AG04449 (cell line): Measurements from ENCODE around the gene ANKS3.

Experiments used
- CTCF ChIA-PET: fragments of 350-600 bp; formaldehyde crosslinking; extraction: SDS; loops from one replicate; lab custom pipeline; 2021; ENCODE audit warnings: antibody characterized with exemption; lab: Yijun Ruan, JAX
- POLR2A ChIA-PET: fragments of 400-600, 350-600 bp; formaldehyde crosslinking; extraction: SDS; loops from one replicate; lab custom pipeline; 2020; ENCODE audit warnings: antibody characterized with exemption, inconsistent platforms; lab: Yijun Ruan, JAX
- DNase-seq: peaks from one replicate; pipeline ENCODE4 v3.0.0-alpha.2; 2010; ENCODE audit warnings: low read depth, low spot score
- H3K4me3 ChIP-seq: 2 replicates; pipeline ENCODE4 v1.5.1; 2011; ENCODE audit warnings: low read depth, mild to moderate bottlenecking, control low read depth, low read length
- CTCF ChIP-seq: IDR thresholded peaks from one replicate; pipeline ENCODE4 v1.5.1; 2011; ENCODE audit warnings: mild to moderate bottlenecking, moderate library complexity, low read length, control low read depth, inconsistent platforms; ENCODE audit not compliant: insufficient read depth; ENCODE audit errors: missing control alignments

The ANKS3 gene

GRCh38 chr16:4776141-4776705 lies 42.2 kb upstream of the ANKS3 start:
- ChIA-PET CTCF (no interaction called here), POLR2A (no interaction called here)
- DNase-seq: no peak
- no peak for TF ChIP-seq CTCF
- H3K4me3 ChIP-seq: no peak overlapping the region

GRCh38 chr16:4775005-4775404 lies 40.9 kb upstream of the ANKS3 start:
- CTCF ChIA-PET: no interaction called here
- POLR2A ChIA-PET: no interaction called here
- H3K4me3 ChIP-seq: no peak overlapping the region
- no peak for TF ChIP-seq CTCF
- no peak for DNase-seq

GRCh38 chr16:4772351-4772750 lies 38.3 kb upstream of the ANKS3 start:
- POLR2A ChIA-PET: interaction anchor here (0.7 kb wide), 1 partner anchor 94 kb away, joined by 4 read pairs; no protein-coding TSS in a partner anchor
- no peak for TF ChIP-seq CTCF
- no peak for DNase-seq
- no peak overlapping the region for H3K4me3 ChIP-seq
- CTCF ChIA-PET: no interaction called here

GRCh38 chr16:4771646-4772045 lies 37.6 kb upstream of the ANKS3 start:
- DNase-seq: no peak
- TF ChIP-seq CTCF: no peak
- CTCF ChIA-PET: no interaction called here
- POLR2A ChIA-PET: no interaction called here
- no peak overlapping the region for H3K4me3 ChIP-seq

- DNase-seq: no peak
- CTCF ChIA-PET: interaction anchor here (2.1 kb wide), 1 partner anchor 186 kb away, joined by 7 read pairs; no protein-coding TSS in a partner anchor
- TF ChIP-seq CTCF: no peak
- no peak overlapping the region for H3K4me3 ChIP-seq
- POLR2A ChIA-PET: interaction anchor here (1.4 kb wide), 1 partner anchor 35 kb away, joined by 8 read pairs; the partner anchor contains the start of genes ANKS3 and DNAAF8
Observed at GRCh38 chr16:4769306-4769638, 35.2 kb upstream of the ANKS3 start.

- H3K4me3 ChIP-seq: peak overlapping the region; percentile 64
- TF ChIP-seq CTCF: no peak
- CTCF ChIA-PET: interaction anchor here (2.1 kb wide), 1 partner anchor 187 kb away, joined by 7 read pairs; no protein-coding TSS in a partner anchor
Observed at GRCh38 chr16:4768549-4769305, 34.7 kb upstream of the ANKS3 start.

More at GRCh38 chr16:4768549-4769305, 34.7 kb upstream of the ANKS3 start:
- DNase-seq: peak; percentile 52
- POLR2A ChIA-PET: interaction anchor here (1.4 kb wide), 1 partner anchor 34 kb away, joined by 8 read pairs; the partner anchor contains the start of genes ANKS3 and DNAAF8
